ENCODE results near the gene NPC2.

The NPC2 gene

DNA sequence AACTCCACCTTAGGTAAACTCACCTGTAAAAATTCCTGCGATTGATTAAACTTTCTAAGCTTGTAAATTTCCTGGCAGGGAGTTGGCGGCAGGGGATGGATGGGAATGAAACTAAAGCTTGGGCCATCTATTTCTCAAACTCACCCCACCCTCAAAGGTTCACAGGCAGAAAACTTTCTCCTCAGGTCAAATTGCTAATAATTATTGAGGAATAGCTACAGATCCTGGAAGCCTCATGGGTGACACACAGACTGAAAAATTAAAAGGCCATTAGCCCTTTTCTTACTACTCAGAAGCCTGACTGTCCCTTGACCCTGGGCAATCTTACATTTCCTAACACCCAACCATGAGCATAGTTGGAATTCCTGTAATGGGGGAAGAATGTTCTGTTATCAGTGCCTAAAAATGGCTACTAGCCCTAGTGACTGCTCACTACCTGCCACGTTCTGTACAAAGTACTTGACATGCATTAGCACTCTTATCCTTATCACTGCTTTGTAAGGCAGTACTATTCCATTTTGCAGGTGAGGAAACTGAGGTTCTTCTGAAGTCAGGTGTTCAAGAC is 54.7 kb downstream of the NPC2 start:
- TF ChIP-seq, protein P1, sequence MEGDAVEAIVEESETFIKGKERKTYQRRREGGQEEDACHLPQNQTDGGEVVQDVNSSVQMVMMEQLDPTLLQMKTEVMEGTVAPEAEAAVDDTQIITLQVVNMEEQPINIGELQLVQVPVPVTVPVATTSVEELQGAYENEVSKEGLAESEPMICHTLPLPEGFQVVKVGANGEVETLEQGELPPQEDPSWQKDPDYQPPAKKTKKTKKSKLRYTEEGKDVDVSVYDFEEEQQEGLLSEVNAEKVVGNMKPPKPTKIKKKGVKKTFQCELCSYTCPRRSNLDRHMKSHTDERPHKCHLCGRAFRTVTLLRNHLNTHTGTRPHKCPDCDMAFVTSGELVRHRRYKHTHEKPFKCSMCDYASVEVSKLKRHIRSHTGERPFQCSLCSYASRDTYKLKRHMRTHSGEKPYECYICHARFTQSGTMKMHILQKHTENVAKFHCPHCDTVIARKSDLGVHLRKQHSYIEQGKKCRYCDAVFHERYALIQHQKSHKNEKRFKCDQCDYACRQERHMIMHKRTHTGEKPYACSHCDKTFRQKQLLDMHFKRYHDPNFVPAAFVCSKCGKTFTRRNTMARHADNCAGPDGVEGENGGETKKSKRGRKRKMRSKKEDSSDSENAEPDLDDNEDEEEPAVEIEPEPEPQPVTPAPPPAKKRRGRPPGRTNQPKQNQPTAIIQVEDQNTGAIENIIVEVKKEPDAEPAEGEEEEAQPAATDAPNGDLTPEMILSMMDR (IDR thresholded peaks at IDR 0.05; ENCODE audit: borderline replicate concordance, control extremely low read depth, extremely low read depth, insufficient read depth, missing control alignments), result no peak
- DNase-seq (ENCODE audit: low spot score), result no peak
- in situ Hi-C loops (cut with MboI; ENCODE audit: low sequenced_read_pairs, unreplicated experiment), result no loop called here

DNA sequence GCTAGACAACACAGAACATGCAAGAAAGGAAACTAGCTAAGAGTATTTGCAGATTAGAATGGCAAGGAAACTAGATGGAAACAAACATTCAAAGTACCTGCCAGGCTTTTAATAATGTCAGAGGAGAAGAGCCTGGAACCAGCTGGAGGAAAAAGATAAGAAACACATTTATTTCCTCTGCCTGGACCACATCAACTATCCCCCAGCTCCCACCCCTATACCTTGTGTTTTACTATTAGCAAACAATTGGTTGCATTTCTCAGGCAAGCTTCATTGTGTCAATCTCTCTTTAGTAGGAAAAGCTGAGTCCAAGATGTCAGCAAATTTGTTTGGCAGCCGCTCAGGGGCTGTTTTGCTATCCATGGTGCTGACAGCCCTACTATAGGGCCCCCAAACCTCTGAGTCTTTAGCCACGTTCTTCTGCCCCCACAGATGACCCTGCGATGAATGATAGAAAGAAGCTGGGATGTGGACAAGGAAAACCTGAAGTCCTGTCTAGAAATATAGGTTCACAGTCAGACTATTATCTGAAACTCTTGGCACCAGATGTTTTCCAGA is 55.5 kb downstream of the NPC2 start:
- no peak for DNase-seq (ENCODE audit: low spot score)
- in situ Hi-C loops (cut with MboI; ENCODE audit: low sequenced_read_pairs, unreplicated experiment), result no loop called here
- TF ChIP-seq, protein P1 (IDR thresholded peaks at IDR 0.05; ENCODE audit: borderline replicate concordance, control extremely low read depth, extremely low read depth, insufficient read depth, missing control alignments), result no peak

DNA sequence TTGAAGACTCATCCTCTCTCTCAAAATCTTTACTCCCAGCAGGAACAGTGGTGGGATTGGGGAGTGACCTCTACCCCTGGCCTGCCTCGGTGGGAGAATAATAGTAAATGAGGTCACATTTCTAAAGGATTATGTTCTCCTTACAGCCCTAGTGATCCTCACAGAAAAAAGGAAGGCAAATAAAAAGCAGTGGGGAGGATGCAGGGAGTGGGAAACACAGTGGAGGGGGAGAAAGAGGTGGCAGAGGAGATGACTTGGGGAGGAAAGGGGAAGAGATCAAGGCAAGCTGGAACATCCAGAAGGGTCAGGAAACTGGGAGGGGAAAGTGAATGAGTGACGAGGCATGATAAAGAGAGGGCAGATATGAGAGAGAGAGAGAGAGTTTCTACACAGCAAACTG is 58.8 kb downstream of the NPC2 start:
- TF ChIP-seq, protein P1 (IDR thresholded peaks at IDR 0.05; ENCODE audit: borderline replicate concordance, control extremely low read depth, extremely low read depth, insufficient read depth, missing control alignments), result no peak
- DNase-seq (ENCODE audit: low spot score), result no peak
- in situ Hi-C loops (cut with MboI; ENCODE audit: low sequenced_read_pairs, unreplicated experiment), result no loop called here

DNA sequence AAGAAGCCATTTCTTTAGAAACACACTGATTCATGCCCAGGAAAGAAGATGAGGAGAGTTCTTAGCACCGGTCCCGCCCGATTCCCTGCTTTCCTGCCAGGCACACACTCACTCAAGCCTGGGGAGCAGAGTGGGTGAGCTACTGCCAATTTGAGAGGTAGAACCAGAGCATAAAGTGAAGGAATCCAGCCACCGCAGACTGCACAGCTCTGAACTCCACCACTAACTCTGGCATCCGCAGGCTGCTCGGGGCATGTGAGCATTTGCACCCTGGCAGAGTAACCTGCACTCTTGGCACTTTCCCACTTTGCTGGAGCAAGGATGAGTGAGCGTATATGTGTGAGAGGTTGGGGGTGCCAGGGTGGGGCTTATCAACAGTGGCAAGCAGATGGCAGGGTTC is 63.1 kb downstream of the NPC2 start:
- no peak for DNase-seq (ENCODE audit: low spot score)
- TF ChIP-seq, protein P1 (IDR thresholded peaks at IDR 0.05; ENCODE audit: borderline replicate concordance, control extremely low read depth, extremely low read depth, insufficient read depth, missing control alignments), result no peak
- in situ Hi-C loops (cut with MboI; ENCODE audit: low sequenced_read_pairs, unreplicated experiment), result no loop called here

Measured in GM13976 (cell line).